Fibroblast of lung (primary cell): Measurements from ENCODE around the gene LLPH.

Source experiments
- CTCF ChIP-seq, 2 donors: IDR thresholded peaks in 1 of 2; conservative IDR thresholded peaks in 1 of 2; 1 replicate in 1 of 2; 2 replicates in 1 of 2; pipeline ENCODE4 v1.5.1; 2011 to 2012; ENCODE audit warnings: low read length in 2 of 2, control low read depth in 1 of 2, inconsistent platforms in 1 of 2, low read depth in 1 of 2, mild to moderate bottlenecking in 1 of 2
- EZH2 ChIP-seq: IDR thresholded peaks from 2 replicates; pipeline ENCODE4 v1.5.1; 2012; ENCODE audit warnings: low read length, control low read depth, mild to moderate bottlenecking; ENCODE audit errors: missing control alignments

DNA sequence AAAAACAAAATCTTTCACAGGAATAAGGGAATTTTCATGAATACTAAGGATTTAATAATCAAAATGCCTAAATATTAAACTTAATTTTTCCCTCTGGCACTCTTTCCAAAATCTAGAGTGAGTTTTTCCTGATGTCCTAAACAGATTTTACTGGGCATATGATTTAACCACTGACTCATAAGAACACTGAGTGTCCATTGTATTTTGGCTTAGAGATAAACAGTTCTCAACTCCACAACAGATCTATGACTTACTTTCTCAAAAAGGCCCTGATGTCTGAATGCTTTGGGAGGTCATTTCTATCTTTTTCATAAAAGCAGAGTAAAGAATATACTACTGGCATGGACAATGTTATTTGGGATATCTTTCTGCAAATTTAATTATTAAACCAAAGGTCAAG lies 24.2 kb upstream of the LLPH start:
- TF ChIP-seq EZH2: no peak
- no peak for TF ChIP-seq CTCF (conservative IDR thresholded peaks at IDR 0.05 in 1 of 2, IDR thresholded peaks at IDR 0.05 in 1 of 2; ENCODE audit: low read depth in 1 of 2, low read length in 2 of 2)
